Measurements from ENCODE around the gene PIK3AP1.

DNA sequence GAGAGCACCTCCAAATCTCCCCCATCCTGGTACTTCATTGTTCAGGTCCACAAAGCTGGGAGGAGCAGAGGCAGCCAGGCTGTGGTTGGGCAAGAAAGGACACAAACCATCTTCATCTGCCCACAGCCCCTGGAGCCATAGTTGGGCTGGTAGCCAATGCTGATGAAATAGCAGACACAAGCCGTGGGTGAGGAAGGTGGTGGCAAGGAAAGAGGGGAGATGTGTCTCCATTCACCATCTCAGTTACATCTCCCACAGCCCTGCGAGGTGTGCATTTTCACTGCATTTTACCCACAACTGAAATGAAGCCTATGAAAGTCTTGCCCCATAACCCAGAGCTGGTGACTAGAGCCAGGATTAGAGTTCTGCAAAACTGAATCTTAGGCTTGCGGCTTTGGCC lies 35.0 kb downstream of the PIK3AP1 start:
- no peak for TF ChIP-seq POLR2A (IDR thresholded peaks at IDR 0.05)
- no peak for TF ChIP-seq CTCF (IDR thresholded peaks at IDR 0.05)
- no peak for TF ChIP-seq POLR2AphosphoS5 (IDR thresholded peaks at IDR 0.05)

Data from upper lobe of left lung (tissue), 4 donors.